ENCODE results near the gene CAMK2D.

The CAMK2D gene

DNA sequence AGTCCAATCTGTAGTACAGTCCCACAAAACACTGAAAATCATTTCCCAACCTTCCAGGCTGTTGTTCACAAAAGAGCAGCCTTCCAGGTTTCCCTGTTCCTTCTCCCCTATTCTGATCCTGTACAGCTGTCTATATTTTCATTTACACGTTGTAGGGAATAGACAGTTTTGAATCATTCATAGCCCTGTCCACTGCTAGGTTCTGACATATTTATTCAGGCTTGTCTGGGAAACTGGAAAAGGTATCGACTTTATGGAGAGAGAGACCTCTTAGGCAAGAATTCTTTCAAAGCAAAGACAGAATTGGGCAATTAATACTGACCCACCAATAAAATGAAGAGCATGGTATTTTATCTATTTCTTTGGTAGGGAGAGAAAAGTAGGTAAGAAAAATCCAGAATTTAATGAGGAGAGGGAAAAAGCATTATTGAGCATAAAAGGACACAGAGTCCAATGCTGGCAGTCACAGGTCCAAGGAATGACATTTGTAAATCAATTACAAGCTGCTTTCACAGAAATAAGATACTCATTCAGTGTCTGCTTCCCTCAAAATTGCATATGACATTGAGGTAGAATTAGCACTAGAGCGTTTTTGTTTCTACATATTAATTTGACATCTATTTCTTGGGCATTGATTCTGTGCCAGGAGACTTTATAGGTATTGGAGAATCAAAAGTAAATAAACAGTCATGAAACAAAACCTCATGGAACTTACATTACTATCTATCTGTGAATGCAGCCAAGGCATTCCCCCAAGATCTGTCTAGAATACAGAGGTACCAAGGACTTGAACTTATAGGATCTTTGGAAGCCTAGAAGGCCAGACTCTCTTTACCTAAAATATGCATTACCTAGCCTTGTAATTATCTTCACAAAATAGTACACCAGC is 127.2 kb downstream of the CAMK2D start:
- no peak overlapping the region for H3K4me3 ChIP-seq (ENCODE audit: low read length)
- H3K9me3 ChIP-seq (ENCODE audit: insufficient read depth, low read depth, low read length), result no peaks in the 10 kb centered on the region
- H3K36me3 ChIP-seq (ENCODE audit: insufficient read depth, low read depth, low read length), result no peaks in the 10 kb centered on the region
- peaks cover 3% of the 10 kb centered on the region; the same call in 1 of the 2 replicates for H3K4me1 ChIP-seq (ENCODE audit: insufficient read depth, low read length)
- no peak overlapping the region for H3K27ac ChIP-seq (ENCODE audit: low read length)
- H3K27me3 ChIP-seq (ENCODE audit: insufficient read depth, low read length), result no peaks in the 10 kb centered on the region
- H3K9ac ChIP-seq (ENCODE audit: low read depth, low read length), result no peak overlapping the region

DNA sequence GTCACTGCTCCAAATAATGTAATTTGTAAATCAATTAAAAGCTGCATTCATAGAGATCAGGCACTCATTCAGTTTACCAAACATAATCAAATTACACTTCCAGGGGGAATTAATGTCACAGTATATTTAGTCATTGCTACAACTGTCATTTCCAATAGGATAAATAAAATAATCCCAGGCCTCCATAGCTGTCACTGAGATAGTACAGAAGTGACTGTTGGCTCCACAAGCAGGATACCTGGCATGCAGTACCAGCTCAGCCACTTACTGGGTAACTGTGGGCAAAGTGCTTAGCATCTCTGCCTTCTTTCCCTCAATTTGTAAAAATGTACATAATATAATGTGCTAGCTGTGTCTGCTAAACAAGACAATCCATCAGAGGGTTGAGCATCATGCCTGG is 128.1 kb downstream of the CAMK2D start:
- H3K9me3 ChIP-seq (ENCODE audit: insufficient read depth, low read depth, low read length), result no peaks in the 10 kb centered on the region
- H3K9ac ChIP-seq (ENCODE audit: low read depth, low read length), result no peak overlapping the region
- no peaks in the 10 kb centered on the region for H3K36me3 ChIP-seq (ENCODE audit: insufficient read depth, low read depth, low read length)
- H3K4me3 ChIP-seq (ENCODE audit: low read length), result no peak overlapping the region
- no peaks in the 10 kb centered on the region for H3K27me3 ChIP-seq (ENCODE audit: insufficient read depth, low read length)
- H3K27ac ChIP-seq (ENCODE audit: low read length), result no peak overlapping the region
- peaks cover 3% of the 10 kb centered on the region; the same call in 1 of the 2 replicates for H3K4me1 ChIP-seq (ENCODE audit: insufficient read depth, low read length)

DNA sequence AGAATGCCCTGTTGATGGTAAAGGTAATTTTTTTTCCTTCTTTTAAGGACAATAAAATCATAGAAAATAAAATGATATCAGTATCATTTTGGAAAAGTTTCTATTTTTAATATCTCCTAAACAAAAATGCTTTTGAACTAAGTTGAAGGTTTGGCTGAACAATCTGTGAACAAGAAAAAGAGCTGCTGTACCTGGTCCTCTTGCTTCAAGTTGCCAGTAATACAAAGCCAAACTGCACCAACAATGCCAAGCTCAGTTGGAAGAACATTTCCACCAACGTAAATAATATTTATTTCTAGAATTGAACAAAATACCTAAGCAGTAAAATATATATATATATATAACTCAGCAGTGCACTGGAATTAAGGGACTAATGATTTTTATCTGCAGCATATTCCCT is 132.8 kb downstream of the CAMK2D start:
- no peaks in the 10 kb centered on the region for H3K9me3 ChIP-seq (ENCODE audit: insufficient read depth, low read depth, low read length)
- H3K4me3 ChIP-seq (ENCODE audit: low read length), result no peak overlapping the region
- no peaks in the 10 kb centered on the region for H3K4me1 ChIP-seq (ENCODE audit: insufficient read depth, low read length)
- no peaks in the 10 kb centered on the region for H3K27me3 ChIP-seq (ENCODE audit: insufficient read depth, low read length)
- H3K9ac ChIP-seq (ENCODE audit: low read depth, low read length), result no peak overlapping the region
- no peaks in the 10 kb centered on the region for H3K36me3 ChIP-seq (ENCODE audit: insufficient read depth, low read depth, low read length)
- no peak overlapping the region for H3K27ac ChIP-seq (ENCODE audit: low read length)

DNA sequence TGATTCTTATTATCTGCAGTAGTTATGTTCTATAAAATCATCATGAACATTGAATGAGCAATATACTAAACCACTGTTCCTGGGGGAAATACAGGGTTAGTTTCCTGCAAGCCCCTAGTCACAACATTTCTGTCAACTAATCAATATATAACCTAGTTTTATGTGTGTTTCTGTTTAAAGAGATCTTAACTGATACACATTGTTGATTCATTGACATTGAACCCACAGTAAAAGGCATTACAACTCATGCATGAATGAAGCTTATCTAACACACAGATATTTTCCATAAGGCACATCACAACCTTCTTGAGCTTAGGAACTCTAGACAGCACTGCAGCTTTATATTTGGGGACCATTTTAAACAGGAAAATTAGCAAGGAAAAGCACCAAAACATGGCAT is 134.2 kb downstream of the CAMK2D start:
- H3K9me3 ChIP-seq (ENCODE audit: insufficient read depth, low read depth, low read length), result no peaks in the 10 kb centered on the region
- no peaks in the 10 kb centered on the region for H3K27me3 ChIP-seq (ENCODE audit: insufficient read depth, low read length)
- H3K9ac ChIP-seq (ENCODE audit: low read depth, low read length), result no peak overlapping the region
- no peak overlapping the region for H3K27ac ChIP-seq (ENCODE audit: low read length)
- no peak overlapping the region for H3K4me3 ChIP-seq (ENCODE audit: low read length)
- H3K4me1 ChIP-seq (ENCODE audit: insufficient read depth, low read length), result no peaks in the 10 kb centered on the region
- no peaks in the 10 kb centered on the region for H3K36me3 ChIP-seq (ENCODE audit: insufficient read depth, low read depth, low read length)

DNA sequence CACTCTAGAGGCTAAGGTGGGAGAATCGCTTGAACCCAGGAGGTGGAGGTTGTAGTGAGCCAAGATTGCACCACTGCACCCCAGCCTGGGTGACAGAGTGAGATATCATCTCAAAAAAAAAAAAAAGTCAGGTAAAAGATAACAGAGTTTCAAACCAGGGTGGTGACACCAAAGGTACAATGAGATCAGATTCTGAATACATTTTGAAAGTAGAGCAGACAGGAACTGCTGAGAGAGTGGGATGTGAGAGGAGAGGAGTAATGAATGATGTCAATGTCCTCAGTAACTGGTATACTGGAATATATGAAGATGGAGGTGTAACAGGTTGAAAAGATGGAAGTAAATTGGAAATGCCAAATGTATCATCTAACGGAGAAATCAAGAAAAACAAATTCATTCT is 135.6 kb downstream of the CAMK2D start:
- H3K4me3 ChIP-seq (ENCODE audit: low read length), result no peak overlapping the region
- no peaks in the 10 kb centered on the region for H3K36me3 ChIP-seq (ENCODE audit: insufficient read depth, low read depth, low read length)
- H3K9ac ChIP-seq (ENCODE audit: low read depth, low read length), result no peak overlapping the region
- no peak overlapping the region for H3K27ac ChIP-seq (ENCODE audit: low read length)
- H3K4me1 ChIP-seq (ENCODE audit: insufficient read depth, low read length), result no peaks in the 10 kb centered on the region
- H3K9me3 ChIP-seq (ENCODE audit: insufficient read depth, low read depth, low read length), result no peaks in the 10 kb centered on the region
- no peaks in the 10 kb centered on the region for H3K27me3 ChIP-seq (ENCODE audit: insufficient read depth, low read length)

DNA sequence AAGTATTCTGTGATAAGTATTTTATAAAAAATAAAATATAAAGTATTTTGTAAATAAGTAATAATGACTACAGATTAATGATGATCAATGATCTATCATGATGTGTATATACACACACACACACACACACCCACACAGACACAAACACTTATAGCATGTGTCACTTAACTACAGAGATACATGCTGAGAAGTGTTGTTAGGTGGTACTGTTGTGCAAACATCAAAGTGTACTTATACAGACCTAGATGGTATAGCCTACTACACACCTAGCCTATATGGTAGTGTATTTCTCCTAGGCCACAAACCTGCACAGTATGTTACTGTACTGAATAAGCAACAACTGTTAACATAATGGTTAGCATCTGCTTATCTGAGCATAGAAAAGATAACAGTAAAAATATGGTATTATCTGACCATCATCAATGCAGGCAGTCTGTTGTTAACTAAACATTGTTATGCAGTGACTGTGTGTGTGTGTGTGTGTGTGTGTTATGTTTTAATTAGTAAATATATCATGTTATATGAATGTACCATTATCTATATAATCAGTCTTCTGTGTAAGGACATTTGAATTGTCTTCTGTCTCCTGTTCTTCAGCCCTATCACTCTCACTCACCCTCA is 138.2 kb downstream of the CAMK2D start:
- H3K9me3 ChIP-seq (ENCODE audit: insufficient read depth, low read depth, low read length), result no peaks in the 10 kb centered on the region

DNA sequence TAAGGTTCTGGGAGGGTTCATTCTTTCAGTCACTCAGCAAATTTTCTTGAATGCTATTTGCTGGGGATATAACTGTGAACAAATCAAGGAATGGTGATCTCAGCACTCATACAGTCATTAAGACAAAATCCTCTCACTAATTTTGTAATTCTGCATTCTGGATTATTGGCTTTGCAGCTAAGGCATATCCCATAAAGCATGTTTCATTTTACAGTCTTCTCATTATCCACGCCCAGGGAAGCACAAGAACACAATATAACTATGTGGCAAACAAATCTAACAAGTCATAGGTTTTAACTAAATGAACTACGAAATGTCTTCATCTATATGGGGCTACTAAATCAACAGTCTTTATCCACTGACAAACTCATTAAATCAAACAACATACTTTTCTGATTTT is 139.9 kb downstream of the CAMK2D start:
- H3K9ac ChIP-seq (ENCODE audit: low read depth, low read length), result no peak overlapping the region
- no peaks in the 10 kb centered on the region for H3K27me3 ChIP-seq (ENCODE audit: insufficient read depth, low read length)
- H3K4me3 ChIP-seq (ENCODE audit: low read length), result no peak overlapping the region
- H3K4me1 ChIP-seq (ENCODE audit: insufficient read depth, low read length), result no peaks in the 10 kb centered on the region
- no peak overlapping the region for H3K27ac ChIP-seq (ENCODE audit: low read length)
- no peaks in the 10 kb centered on the region for H3K9me3 ChIP-seq (ENCODE audit: insufficient read depth, low read depth, low read length)
- H3K36me3 ChIP-seq (ENCODE audit: insufficient read depth, low read depth, low read length), result no peaks in the 10 kb centered on the region

More for the DNA sequence above, 138.2 kb downstream of the CAMK2D start:
- Histone ChIP-seq H3K27me3 (ENCODE audit: insufficient read depth, low read length) (no peaks in the 10 kb centered on the region), H3K9ac (ENCODE audit: low read depth, low read length) (no peak overlapping the region), H3K4me3 (ENCODE audit: low read length) (no peak overlapping the region), H3K4me1 (ENCODE audit: insufficient read depth, low read length) (no peaks in the 10 kb centered on the region), H3K36me3 (ENCODE audit: insufficient read depth, low read depth, low read length) (no peaks in the 10 kb centered on the region), H3K27ac (ENCODE audit: low read length) (no peak overlapping the region)

DNA sequence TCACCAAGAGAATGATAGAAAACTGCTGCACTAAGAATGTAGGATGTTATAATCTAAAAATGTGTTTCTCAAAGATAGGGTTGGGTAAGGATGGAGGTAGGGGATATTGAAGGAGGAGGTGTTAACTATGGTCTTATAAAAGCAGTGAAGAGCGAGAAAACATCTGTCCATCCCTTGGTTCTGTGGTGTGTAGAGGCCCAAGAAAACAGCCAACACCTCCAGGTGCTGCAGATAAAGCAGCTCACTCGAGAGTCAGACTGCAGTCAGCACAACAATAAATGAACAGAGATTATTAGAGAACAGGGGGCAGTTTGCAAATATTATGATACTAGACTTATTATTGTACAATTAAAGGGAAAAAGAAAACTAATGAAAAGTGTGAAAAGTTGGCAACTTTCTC is 141.5 kb downstream of the CAMK2D start:
- Histone ChIP-seq H3K9me3 (ENCODE audit: insufficient read depth, low read depth, low read length) (no peaks in the 10 kb centered on the region), H3K4me3 (ENCODE audit: low read length) (no peak overlapping the region), H3K9ac (ENCODE audit: low read depth, low read length) (no peak overlapping the region), H3K4me1 (ENCODE audit: insufficient read depth, low read length) (no peaks in the 10 kb centered on the region), H3K36me3 (ENCODE audit: insufficient read depth, low read depth, low read length) (no peaks in the 10 kb centered on the region), H3K27me3 (ENCODE audit: insufficient read depth, low read length) (no peaks in the 10 kb centered on the region), H3K27ac (ENCODE audit: low read length) (no peak overlapping the region)

DNA sequence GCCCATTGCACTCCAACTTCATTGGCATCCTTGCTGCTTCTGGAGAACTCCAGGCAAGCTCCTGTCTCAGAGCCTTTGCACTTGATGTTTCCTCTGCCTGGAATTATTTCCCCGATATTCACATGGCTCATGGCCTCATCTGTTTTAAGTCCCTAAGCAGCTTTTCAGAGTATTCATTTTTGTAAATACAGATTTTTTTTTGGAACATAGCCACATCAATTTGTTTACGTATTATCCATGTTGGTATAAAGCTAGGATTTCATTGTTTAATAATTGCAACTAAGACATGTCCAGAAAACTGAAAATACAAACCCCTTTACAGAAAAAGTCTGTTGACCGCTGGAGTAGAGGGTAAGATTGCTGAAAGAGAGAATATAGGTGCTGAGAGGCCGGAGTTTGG is 142.0 kb downstream of the CAMK2D start:
- no peak overlapping the region for H3K9ac ChIP-seq (ENCODE audit: low read depth, low read length)
- H3K4me1 ChIP-seq (ENCODE audit: insufficient read depth, low read length), result no peaks in the 10 kb centered on the region

DNA sequence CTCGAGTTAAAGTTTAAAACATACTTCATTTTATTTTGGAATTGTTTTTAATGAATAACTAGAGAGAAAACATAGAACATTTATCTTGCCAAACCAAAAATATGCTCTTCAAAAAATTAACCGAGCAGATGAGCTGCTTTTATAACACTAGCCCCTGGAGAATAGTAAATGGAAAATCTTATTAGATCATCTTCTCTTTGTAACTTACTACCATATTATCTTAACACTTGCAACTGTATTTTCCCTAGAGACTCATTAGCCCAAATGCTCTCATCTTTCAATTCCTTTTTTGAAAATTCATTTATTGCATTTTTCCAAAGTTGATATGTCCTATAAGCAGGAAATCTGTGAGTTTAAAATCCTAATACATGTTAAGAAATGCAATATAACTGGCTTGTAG is 143.3 kb downstream of the CAMK2D start:
- no peaks in the 10 kb centered on the region for H3K36me3 ChIP-seq (ENCODE audit: insufficient read depth, low read depth, low read length)
- H3K9ac ChIP-seq (ENCODE audit: low read depth, low read length), result no peak overlapping the region
- no peaks in the 10 kb centered on the region for H3K27me3 ChIP-seq (ENCODE audit: insufficient read depth, low read length)
- no peaks in the 10 kb centered on the region for H3K9me3 ChIP-seq (ENCODE audit: insufficient read depth, low read depth, low read length)
- H3K4me3 ChIP-seq (ENCODE audit: low read length), result no peak overlapping the region
- no peaks in the 10 kb centered on the region for H3K4me1 ChIP-seq (ENCODE audit: insufficient read depth, low read length)
- H3K27ac ChIP-seq (ENCODE audit: low read length), result no peak overlapping the region

More for the DNA sequence above, 142.0 kb downstream of the CAMK2D start:
- H3K27ac ChIP-seq (ENCODE audit: low read length), result no peak overlapping the region
- H3K9me3 ChIP-seq (ENCODE audit: insufficient read depth, low read depth, low read length), result no peaks in the 10 kb centered on the region
- no peaks in the 10 kb centered on the region for H3K36me3 ChIP-seq (ENCODE audit: insufficient read depth, low read depth, low read length)
- H3K27me3 ChIP-seq (ENCODE audit: insufficient read depth, low read length), result no peaks in the 10 kb centered on the region
- no peak overlapping the region for H3K4me3 ChIP-seq (ENCODE audit: low read length)

DNA sequence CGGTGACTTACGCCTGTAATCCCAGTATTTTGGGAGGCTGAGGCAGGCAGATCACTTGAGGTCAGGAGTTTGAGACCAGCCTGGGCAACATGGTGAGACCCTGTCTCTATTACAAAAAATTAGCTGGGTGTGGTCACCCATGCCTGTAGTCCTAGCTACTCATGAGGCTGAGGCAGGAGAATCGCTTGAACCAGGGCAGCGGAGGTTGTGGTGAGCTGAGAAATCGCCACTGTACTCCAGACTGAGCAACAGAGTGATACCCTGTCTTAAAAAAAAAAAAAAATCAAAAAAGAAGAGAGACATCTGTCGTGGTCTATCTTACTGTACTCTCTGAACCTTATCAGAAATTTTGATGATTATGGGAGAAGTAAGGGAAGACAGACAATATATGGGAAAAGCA is 144.3 kb downstream of the CAMK2D start:
- Histone ChIP-seq H3K4me3 (ENCODE audit: low read length) (no peak overlapping the region), H3K27ac (ENCODE audit: low read length) (no peak overlapping the region), H3K4me1 (ENCODE audit: insufficient read depth, low read length) (no peaks in the 10 kb centered on the region), H3K9ac (ENCODE audit: low read depth, low read length) (no peak overlapping the region), H3K36me3 (ENCODE audit: insufficient read depth, low read depth, low read length) (no peaks in the 10 kb centered on the region), H3K27me3 (ENCODE audit: insufficient read depth, low read length) (no peaks in the 10 kb centered on the region), H3K9me3 (ENCODE audit: insufficient read depth, low read depth, low read length) (no peaks in the 10 kb centered on the region)

DNA sequence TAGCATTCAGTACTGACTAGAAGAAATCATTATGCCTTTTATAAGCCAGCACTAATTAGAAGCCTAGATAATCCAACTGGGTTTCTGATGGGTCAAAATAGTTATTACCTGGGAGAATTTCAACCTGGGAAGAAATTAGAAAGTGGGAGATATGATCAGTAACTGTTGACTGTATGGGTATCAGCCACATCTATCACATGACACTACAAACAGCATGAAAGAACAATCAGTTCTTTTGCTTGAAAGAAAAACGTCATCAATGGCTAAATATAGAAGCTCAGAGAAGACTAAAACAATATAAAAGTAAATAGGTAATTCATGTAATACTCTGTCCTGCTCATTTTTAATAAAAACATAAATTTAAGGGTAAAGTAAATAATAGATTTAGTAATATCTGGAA is 145.1 kb downstream of the CAMK2D start:
- H3K9me3 ChIP-seq (ENCODE audit: insufficient read depth, low read depth, low read length), result no peaks in the 10 kb centered on the region
- no peak overlapping the region for H3K9ac ChIP-seq (ENCODE audit: low read depth, low read length)
- H3K4me1 ChIP-seq (ENCODE audit: insufficient read depth, low read length), result no peaks in the 10 kb centered on the region
- no peaks in the 10 kb centered on the region for H3K36me3 ChIP-seq (ENCODE audit: insufficient read depth, low read depth, low read length)
- no peaks in the 10 kb centered on the region for H3K27me3 ChIP-seq (ENCODE audit: insufficient read depth, low read length)
- no peak overlapping the region for H3K4me3 ChIP-seq (ENCODE audit: low read length)
- no peak overlapping the region for H3K27ac ChIP-seq (ENCODE audit: low read length)

Measured in iPS-20b (cell line).